SK-N-SH treated with all-trans-retinoic acid at 6 μM for 48 hours (cell line): ENCODE data around the gene GDF3.
A peak's percentile ranks its signal among the peaks of the same experiment; 100 is the strongest.

Experiments
- ATAC-seq: fragments of 200-7000 bp; cut with Tn5 transposase; 3 replicates; pipeline ENCODE4 v1.9.1; 2020; ENCODE audit warnings: mild to moderate bottlenecking, moderate library complexity
- ARNTL ChIP-seq: fragments of 450-650 bp; formaldehyde crosslinking; IDR thresholded peaks from 2 replicates; pipeline ENCODE4 v1.5.0; 2020; ENCODE audit warnings: low read depth, mild to moderate bottlenecking, moderate library complexity, borderline replicate concordance
- BACH2 ChIP-seq: fragments of 250-450 bp; sonication (Bioruptor Pico); IDR thresholded peaks from 2 replicates; pipeline ENCODE4 v1.9.0; 2021; ENCODE audit warnings: mild to moderate bottlenecking, borderline replicate concordance
- CSDC2 ChIP-seq: fragments of 250-450 bp; sonication (Bioruptor Pico); IDR thresholded peaks from 2 replicates; pipeline ENCODE4 v1.5.0; 2020; ENCODE audit warnings: mild to moderate bottlenecking, moderate library complexity
- ESRRG ChIP-seq: fragments of 250-450 bp; sonication (Bioruptor Pico); IDR thresholded peaks from 2 replicates; pipeline ENCODE4 v1.6.1; 2021; ENCODE audit warnings: mild to moderate bottlenecking
- GLIS3 ChIP-seq: fragments of 250-450 bp; sonication (Bioruptor Pico); IDR thresholded peaks from 2 replicates; pipeline ENCODE4 v1.5.0; 2020; ENCODE audit warnings: mild to moderate bottlenecking, moderate library complexity
- ISL1 ChIP-seq: fragments of 250-450 bp; sonication (Bioruptor Pico); IDR thresholded peaks from 2 replicates; pipeline ENCODE4 v2.1.2; 2022; ENCODE audit warnings: mild to moderate bottlenecking, moderate library complexity
- OSR1 ChIP-seq: fragments of 250-450 bp; sonication (Bioruptor Pico); IDR thresholded peaks from 2 replicates; pipeline ENCODE4 v1.8.0; 2022; ENCODE audit warnings: moderate library complexity, mild to moderate bottlenecking, inconsistent platforms
- PATZ1 ChIP-seq: fragments of 250-450 bp; sonication (Bioruptor Pico); IDR thresholded peaks from 2 replicates; pipeline ENCODE4 v1.8.0; 2020; ENCODE audit warnings: mild to moderate bottlenecking, moderate library complexity, borderline replicate concordance
- PPARA ChIP-seq: fragments of 250-450 bp; sonication (Bioruptor Pico); IDR thresholded peaks from 2 replicates; pipeline ENCODE4 v1.5.0; 2020; ENCODE audit warnings: mild to moderate bottlenecking, borderline replicate concordance
- RARB ChIP-seq: fragments of 250-450 bp; sonication (Bioruptor Pico); IDR thresholded peaks from 2 replicates; pipeline ENCODE4 v1.8.0; 2021; ENCODE audit warnings: mild to moderate bottlenecking, moderate library complexity
- SNAI2 ChIP-seq: fragments of 250-450 bp; sonication (Bioruptor Pico); IDR thresholded peaks from 2 replicates; pipeline ENCODE4 v1.5.0; 2020; ENCODE audit warnings: mild to moderate bottlenecking, moderate library complexity
- TCF4 ChIP-seq: fragments of 250-450 bp; sonication (Bioruptor Pico); IDR thresholded peaks from 2 replicates; pipeline ENCODE4 v1.8.0; 2021; ENCODE audit warnings: mild to moderate bottlenecking, moderate library complexity, borderline replicate concordance
- TSHZ2 ChIP-seq: fragments of 250-450 bp; sonication (Bioruptor Pico); IDR thresholded peaks from 2 replicates; pipeline ENCODE4 v1.5.0; 2020; ENCODE audit warnings: mild to moderate bottlenecking, moderate library complexity
- ZC3H10 ChIP-seq: fragments of 250-450 bp; sonication (Bioruptor Pico); IDR thresholded peaks from 2 replicates; pipeline ENCODE4 v1.5.1; 2021; ENCODE audit warnings: mild to moderate bottlenecking, moderate library complexity
- ZFP3 ChIP-seq: fragments of 250-450 bp; sonication (Bioruptor Pico); IDR thresholded peaks from 2 replicates; pipeline ENCODE4 v1.5.0; 2020; ENCODE audit warnings: mild to moderate bottlenecking, moderate library complexity
- ZFP30 ChIP-seq: fragments of 450-650 bp; formaldehyde crosslinking; IDR thresholded peaks from 2 replicates; pipeline ENCODE4 v1.5.0; 2022; ENCODE audit warnings: mild to moderate bottlenecking, moderate library complexity
- ZNF565 ChIP-seq: fragments of 450-650 bp; formaldehyde crosslinking; conservative IDR thresholded peaks from 2 replicates; pipeline ENCODE4 v1.5.0; 2020; ENCODE audit warnings: low read depth, mild to moderate bottlenecking, moderate library complexity
- ZNF70 ChIP-seq: fragments of 450-650 bp; formaldehyde crosslinking; IDR thresholded peaks from 2 replicates; pipeline ENCODE4 v1.5.0; 2020; ENCODE audit warnings: mild to moderate bottlenecking, moderate library complexity
- TF ChIP-seq, protein P1 (sequence below): fragments of 250-450 bp; sonication (Bioruptor Pico); IDR thresholded peaks from 2 replicates; pipeline ENCODE4 v1.5.1; 2021; ENCODE audit warnings: mild to moderate bottlenecking, moderate library complexity
- TF ChIP-seq, protein P2 (sequence below): fragments of 250-450 bp; sonication (Bioruptor Pico); IDR thresholded peaks from 2 replicates; pipeline ENCODE4 v1.5.1; 2020; ENCODE audit warnings: low read depth, mild to moderate bottlenecking, moderate library complexity
- TF ChIP-seq, protein P3 (sequence below): fragments of 250-450 bp; sonication (Bioruptor Pico); IDR thresholded peaks from 2 replicates; pipeline ENCODE4 v1.8.0; 2021; ENCODE audit warnings: low read depth, mild to moderate bottlenecking, moderate library complexity, borderline replicate concordance

The GDF3 gene

GRCh38 chr12:7645395-7646177 is 50.0 kb downstream of the GDF3 start:
- peak; percentile 45; the same call in 1 of the 3 replicates for ATAC-seq
- TF ChIP-seq ISL1 (CRISPR knock-in tag) (no peak), ZFP30 (CRISPR knock-in tag) (no peak), ZNF70 (CRISPR knock-in tag) (no peak), GLIS3 (CRISPR knock-in tag) (no peak), SNAI2 (CRISPR knock-in tag) (no peak), ESRRG (CRISPR knock-in tag) (no peak), ZC3H10 (CRISPR knock-in tag) (no peak), PATZ1 (CRISPR knock-in tag) (no peak)
- TF ChIP-seq, protein P1, sequence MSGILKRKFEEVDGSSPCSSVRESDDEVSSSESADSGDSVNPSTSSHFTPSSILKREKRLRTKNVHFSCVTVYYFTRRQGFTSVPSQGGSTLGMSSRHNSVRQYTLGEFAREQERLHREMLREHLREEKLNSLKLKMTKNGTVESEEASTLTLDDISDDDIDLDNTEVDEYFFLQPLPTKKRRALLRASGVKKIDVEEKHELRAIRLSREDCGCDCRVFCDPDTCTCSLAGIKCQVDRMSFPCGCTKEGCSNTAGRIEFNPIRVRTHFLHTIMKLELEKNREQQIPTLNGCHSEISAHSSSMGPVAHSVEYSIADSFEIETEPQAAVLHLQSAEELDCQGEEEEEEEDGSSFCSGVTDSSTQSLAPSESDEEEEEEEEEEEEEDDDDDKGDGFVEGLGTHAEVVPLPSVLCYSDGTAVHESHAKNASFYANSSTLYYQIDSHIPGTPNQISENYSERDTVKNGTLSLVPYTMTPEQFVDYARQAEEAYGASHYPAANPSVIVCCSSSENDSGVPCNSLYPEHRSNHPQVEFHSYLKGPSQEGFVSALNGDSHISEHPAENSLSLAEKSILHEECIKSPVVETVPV, result no peak
- TF ChIP-seq, all 23 proteins: peak for 0

DNA sequence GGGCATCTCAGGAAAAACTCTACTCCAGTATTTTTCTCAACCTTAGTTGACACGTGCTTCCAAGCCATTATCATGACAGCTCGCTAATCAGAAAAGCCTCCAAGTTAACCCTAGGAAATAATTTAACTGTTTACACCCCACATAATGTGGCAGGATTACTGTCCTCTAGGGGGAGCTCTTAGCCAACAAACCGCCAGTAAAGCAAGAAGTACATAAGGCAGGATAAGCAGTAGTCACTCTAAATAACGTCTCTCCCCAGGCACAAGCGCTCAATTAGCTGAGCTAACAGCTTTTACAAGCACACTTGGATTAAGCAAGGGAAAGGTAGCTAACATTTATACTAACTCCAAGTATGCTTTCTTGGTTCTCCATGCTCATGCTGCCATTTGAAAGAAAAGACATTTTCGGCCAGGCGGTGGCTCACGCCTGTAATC is 52.7 kb downstream of the GDF3 start:
- TF ChIP-seq TSHZ2 (CRISPR knock-in tag), result no peak
- TF ChIP-seq ZFP30 (CRISPR knock-in tag), result no peak
- no peak for TF ChIP-seq ESRRG (CRISPR knock-in tag)
- no peak for TF ChIP-seq ZFP3
- no peak for TF ChIP-seq PPARA (CRISPR knock-in tag)
- TF ChIP-seq, protein P2, sequence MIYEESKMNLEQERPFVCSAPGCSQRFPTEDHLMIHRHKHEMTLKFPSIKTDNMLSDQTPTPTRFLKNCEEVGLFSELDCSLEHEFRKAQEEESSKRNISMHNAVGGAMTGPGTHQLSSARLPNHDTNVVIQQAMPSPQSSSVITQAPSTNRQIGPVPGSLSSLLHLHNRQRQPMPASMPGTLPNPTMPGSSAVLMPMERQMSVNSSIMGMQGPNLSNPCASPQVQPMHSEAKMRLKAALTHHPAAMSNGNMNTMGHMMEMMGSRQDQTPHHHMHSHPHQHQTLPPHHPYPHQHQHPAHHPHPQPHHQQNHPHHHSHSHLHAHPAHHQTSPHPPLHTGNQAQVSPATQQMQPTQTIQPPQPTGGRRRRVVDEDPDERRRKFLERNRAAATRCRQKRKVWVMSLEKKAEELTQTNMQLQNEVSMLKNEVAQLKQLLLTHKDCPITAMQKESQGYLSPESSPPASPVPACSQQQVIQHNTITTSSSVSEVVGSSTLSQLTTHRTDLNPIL (CRISPR knock-in tag), result no peak
- TF ChIP-seq, protein P1, result no peak
- TF ChIP-seq RARB (CRISPR knock-in tag), result no peak
- no peak for TF ChIP-seq SNAI2 (CRISPR knock-in tag)
- TF ChIP-seq BACH2 (CRISPR knock-in tag), result no peak
- no peak for TF ChIP-seq TCF4 (CRISPR knock-in tag)
- no peak for TF ChIP-seq ZNF70 (CRISPR knock-in tag)
- TF ChIP-seq GLIS3 (CRISPR knock-in tag), result no peak
- TF ChIP-seq, protein P3, sequence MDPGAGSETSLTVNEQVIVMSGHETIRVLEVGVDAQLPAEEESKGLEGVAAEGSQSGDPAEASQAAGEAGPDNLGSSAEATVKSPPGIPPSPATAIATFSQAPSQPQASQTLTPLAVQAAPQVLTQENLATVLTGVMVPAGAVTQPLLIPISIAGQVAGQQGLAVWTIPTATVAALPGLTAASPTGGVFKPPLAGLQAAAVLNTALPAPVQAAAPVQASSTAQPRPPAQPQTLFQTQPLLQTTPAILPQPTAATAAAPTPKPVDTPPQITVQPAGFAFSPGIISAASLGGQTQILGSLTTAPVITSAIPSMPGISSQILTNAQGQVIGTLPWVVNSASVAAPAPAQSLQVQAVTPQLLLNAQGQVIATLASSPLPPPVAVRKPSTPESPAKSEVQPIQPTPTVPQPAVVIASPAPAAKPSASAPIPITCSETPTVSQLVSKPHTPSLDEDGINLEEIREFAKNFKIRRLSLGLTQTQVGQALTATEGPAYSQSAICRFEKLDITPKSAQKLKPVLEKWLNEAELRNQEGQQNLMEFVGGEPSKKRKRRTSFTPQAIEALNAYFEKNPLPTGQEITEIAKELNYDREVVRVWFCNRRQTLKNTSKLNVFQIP (CRISPR knock-in tag), result no peak
- no peak for TF ChIP-seq ZNF565 (CRISPR knock-in tag)
- ATAC-seq, result no peak

GRCh38 chr12:7642287-7642686 is 53.3 kb downstream of the GDF3 start:
- ATAC-seq, result no peak
- no peak for TF ChIP-seq ESRRG (CRISPR knock-in tag)
- TF ChIP-seq ISL1 (CRISPR knock-in tag), result no peak
- TF ChIP-seq OSR1 (CRISPR knock-in tag), result no peak
- no peak for TF ChIP-seq PPARA (CRISPR knock-in tag)
- no peak for TF ChIP-seq RARB (CRISPR knock-in tag)
- no peak for TF ChIP-seq ARNTL (CRISPR knock-in tag)
- no peak for TF ChIP-seq CSDC2 (CRISPR knock-in tag)
- TF ChIP-seq, protein P1, result no peak
- no peak for TF ChIP-seq PATZ1 (CRISPR knock-in tag)
